Ishikawa (cell line): ENCODE measurements around the gene LMAN2.

Experiments
- CEBPB ChIP-seq: IDR thresholded peaks from 2 replicates; pipeline ENCODE4 v1.6.1; 2012
- CREB1 ChIP-seq: IDR thresholded peaks from 2 replicates; pipeline ENCODE4 v1.6.1; 2012; ENCODE audit warnings: low read depth
- RAD21 ChIP-seq: IDR thresholded peaks from 2 replicates; pipeline ENCODE4 v1.6.1; 2012; ENCODE audit warnings: low read depth
- TCF12 ChIP-seq: IDR thresholded peaks from 2 replicates; pipeline ENCODE4 v1.6.1; 2012; ENCODE audit warnings: low read depth
- TEAD4 ChIP-seq: IDR thresholded peaks from 2 replicates; pipeline ENCODE4 v1.6.1; 2012
- YY1 ChIP-seq: IDR thresholded peaks from 2 replicates; pipeline ENCODE4 v1.6.1; 2012; ENCODE audit warnings: low read depth

- no peak for TF ChIP-seq TCF12
- no peak for TF ChIP-seq CEBPB
- TF ChIP-seq CREB1, result no peak
- no peak for TF ChIP-seq TEAD4
- no peak for TF ChIP-seq YY1
- TF ChIP-seq RAD21, result no peak
Measured at GRCh38 chr5:177288191-177288590, 63.3 kb downstream of the LMAN2 start.
